Raji (cell line): ENCODE data around the gene CLEC17A.

Source experiments
- POLR2A ChIP-seq: IDR thresholded peaks from 2 replicates; pipeline ENCODE4 v1.6.1; 2011; ENCODE audit warnings: low read depth, low read length, control low read depth; ENCODE audit not compliant: insufficient read depth

Gene CLEC17A

DNA sequence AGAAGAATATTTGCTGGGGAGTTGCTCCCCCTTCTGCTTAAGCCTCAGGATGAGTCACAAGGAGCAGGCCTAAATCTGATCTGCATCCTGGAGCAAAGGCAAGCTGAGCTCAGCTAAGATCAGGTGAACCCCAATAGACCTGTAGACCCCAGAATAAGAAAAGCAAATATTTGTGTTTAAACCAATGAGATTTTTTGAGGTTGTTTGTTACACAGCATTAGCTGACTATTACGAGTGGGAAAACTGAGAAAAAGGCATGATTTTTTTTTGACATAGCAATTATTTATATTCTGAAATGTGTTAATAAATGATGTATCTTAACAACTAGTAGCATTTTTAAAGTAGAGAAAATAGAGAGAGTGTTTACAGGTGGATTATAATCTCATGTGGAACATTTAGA, 46.7 kb downstream of the CLEC17A start:
- no peak for TF ChIP-seq POLR2A

DNA sequence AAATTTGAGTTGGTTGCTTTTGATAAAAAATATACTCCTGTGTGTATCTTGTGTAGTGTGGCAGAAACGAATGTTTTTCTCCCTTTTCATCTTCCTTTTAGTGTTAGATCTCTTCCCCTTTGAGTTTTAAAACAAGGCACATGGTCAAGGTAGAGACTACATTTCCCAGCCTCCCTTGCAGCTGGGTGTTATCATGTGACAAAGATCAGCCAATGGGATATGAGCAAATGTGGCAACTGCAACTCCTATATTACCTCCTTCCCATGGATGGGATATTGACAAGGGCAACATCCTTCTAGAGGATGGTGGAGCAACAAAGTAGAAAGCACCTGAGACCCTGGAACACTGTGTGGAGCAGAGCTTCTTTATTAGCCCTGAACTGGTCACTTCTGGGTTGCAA, 49.4 kb downstream of the CLEC17A start:
- no peak for TF ChIP-seq POLR2A

DNA sequence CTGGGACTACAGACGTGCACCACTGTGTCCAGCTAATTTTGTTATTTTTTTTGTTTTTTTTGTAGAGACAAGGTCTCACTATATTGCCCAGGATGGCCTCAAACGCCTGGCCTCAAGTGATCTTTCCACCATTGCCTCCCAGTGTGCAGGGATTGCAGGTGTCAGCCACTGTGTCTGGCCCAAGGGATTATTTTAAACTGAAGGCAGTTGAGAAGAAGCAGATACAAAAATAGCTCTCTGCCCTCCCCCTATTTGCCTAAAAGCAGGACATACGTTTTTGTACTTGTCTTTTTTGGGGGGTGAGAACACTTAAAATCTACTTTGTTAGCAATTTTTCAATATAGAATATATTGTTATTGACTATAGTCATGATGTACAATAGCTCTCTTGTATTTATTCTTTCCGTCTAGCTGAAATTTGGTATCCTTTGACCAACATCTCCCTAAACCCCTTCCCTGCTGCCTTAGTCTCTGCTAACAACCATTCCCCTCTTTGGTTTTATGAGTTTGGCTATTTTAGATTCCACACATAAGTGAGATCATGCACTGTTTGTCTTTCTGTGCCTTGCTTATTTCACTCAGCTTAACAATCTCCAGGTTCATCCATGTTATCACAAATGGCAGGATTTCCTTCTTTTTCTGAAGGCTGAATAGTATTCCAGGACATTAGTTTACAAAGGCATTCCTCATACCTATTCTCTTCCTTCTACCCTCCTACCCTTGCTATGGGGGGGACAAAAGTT, 56.8 kb downstream of the CLEC17A start:
- no peak for TF ChIP-seq POLR2A

DNA sequence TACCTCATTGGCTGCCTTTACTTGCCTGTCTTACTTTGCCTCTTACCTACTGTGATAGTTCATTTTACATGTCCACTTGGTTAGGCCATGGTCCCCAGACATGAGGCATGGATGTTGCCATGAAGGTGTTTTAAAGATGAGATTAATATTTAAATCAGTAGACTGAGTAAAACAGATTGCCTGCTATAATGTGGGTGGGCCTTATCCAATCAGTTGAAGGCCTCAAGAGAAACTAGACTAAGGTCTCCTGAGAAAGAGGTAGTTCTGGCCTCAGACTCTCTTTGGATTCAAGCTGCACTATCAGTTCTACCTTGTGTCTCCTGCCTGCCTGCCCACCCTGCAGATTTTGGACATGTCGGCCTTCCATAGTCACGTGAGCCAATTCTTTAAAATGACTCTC, 65.6 kb downstream of the CLEC17A start:
- TF ChIP-seq POLR2A = no peak

DNA sequence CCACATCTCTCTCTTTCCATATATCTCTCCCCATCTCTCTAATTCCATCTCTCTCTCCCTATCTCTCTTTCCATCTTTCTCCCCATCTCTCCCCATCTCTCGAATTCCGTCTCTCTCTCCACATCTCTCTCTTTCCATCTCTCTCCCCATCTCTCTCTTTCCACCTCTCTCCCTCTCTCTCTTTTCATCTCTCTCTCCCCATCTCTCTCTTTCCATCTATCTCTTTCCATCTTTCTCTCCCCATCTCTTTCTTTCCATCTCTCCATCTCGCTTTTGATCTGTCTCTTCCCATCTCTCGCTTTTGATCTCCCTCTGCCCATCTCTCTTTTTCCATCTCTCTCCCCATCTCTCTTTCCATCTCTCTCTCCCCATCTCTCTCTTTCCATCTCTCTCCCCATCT, 66.1 kb downstream of the CLEC17A start:
- TF ChIP-seq POLR2A = no peak

DNA sequence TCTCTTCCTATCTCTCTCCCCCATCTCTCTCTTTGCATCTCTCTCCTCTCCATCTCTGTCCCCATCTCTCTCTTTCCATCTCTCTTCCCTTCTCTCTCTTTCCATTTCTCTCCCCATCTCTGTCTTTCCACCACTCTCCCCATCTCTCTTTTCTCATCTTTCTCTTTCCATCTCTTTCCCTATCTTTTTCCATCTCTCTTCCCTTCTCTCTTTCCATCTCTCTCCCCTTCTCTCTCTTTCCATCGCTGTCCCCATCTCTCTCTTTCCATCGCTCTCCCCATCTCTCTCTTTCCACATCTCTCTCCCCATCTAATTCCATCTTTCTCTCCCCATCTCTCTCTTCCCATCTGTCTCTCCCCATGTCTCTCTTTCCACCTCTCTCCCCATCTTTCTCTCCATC, 67.3 kb downstream of the CLEC17A start:
- no peak for TF ChIP-seq POLR2A

DNA sequence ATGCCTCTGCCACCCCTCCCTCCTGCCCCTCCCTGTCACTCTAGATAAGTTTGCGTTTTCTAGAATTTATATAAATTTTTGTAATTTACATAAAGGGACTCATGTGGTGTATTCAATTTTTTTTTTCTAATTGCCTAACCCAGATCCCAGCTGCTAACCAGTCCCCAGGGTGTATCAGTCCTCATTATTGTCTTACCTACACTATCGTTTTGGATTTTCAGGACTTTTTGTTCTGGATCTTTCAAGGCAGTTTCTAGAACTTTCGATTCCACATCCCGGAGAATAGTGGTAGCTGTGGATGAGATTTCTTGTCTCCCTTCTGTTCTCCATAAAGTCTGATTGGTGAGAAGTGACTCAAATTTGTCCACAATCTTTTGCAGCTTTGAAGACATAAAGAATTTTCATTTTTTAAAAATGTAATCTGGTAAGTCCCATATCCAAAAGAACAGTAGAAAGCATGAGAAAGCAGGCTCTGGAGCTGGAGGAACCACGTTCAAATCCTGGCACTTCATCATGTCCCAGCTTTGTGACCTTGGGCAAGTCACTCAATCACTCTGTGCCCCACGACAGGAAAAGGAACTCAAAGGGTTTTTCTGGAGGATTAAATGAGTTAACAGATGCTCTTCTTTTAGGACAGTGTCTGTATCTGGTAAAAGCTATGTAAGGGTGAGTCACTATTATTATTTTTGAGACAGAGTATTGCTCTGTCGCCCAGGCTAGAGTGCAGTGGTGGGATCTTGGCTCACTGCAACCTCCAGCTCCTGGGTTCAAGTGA, 72.1 kb downstream of the CLEC17A start:
- TF ChIP-seq POLR2A = no peak

DNA sequence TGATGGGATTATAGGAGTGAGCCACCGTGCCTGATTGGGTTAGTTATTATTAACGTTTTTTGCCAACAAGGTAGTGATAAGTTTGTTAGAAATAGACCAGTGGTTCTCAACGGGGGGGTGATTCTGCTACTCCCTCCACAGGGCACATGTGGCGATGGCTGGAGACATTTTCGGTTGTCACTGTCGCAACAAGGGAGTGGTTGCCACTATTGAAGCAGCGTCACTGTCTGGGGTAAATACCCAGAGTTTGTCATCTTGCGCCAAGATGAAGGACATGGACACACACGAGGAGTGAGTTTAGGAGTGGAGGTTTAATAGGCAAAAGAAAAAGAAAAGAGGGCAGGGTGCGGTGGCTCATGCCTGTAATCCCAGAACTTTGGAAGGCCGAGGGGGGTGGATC, 72.8 kb downstream of the CLEC17A start:
- TF ChIP-seq POLR2A = no peak

DNA sequence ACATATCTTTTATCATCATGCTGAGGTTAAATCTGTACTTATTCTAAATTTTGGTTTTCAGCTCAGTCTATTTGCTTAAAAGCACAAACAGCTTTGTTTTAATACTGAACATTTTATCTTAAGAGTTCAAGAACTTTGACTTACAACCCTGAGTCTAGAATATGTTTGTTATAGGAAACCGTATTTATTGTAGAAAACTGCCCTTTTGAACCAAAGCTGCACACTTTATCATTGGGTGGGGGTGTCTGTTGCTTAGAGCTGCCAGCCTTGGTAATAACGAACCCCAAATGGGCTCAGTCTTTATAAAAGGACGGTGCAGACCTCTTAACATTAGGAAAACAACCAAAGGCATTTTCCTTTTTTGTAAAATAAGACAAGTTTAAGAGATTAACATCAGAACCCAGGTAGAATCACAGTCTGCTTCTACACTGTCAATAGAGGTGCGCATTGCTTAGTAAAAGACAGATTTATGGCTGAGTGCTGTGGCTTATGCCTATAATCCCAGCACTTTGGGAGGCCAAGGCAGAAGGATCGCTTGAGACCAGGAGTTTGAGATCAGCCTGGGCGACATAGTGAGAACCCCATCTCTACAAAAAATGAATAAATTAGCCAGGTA, 77.1 kb downstream of the CLEC17A start:
- no peak for TF ChIP-seq POLR2A

DNA sequence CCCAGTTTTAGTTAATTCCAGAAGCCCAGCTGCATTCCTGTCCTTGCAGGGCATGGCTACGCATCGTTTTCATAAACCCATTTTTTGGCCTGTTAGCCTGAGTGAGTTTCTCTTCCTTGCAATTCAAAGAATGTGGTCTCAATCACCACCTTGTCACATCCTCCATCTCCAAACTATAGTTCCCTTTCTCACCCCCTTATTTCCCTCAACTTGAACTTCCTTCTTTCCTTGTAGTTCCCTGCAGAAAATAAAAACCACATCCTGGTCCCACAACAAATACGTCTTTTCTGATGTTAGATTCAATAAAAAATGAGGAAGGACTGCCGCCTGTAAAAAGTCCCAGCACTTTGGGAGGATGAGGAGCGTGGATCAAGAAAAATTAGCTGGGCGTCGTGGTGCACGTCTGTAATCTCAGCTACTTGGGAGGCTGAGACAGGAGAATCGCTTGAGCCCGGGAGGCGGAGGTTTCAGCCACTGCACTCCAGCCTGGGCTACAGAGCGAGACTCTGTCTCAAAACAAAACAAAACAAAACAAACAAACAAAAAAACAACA, 78.6 kb downstream of the CLEC17A start:
- TF ChIP-seq POLR2A = no peak
